Thyroid gland (tissue), 4 donors: Measurements from ENCODE around the gene ACTL8. TPM values are rescaled to one million over a fixed set of nuclear protein-coding genes. Genes with fewer than 3 reads are reported as not detected.

ENCODE experiments used
- DNase-seq, 2 donors: peaks; one replicate each; pipeline ENCODE4 v3.0.0-alpha.2; 2019
- H3K27ac ChIP-seq, 3 donors: fragments of 200-600 bp; sonication (generic); 1 replicate in 2 of 3; 2 replicates in 1 of 3; pipeline ENCODE4 v1.5.1; 2016 to 2019; ENCODE audit warnings: mild to moderate bottlenecking in 1 of 3, moderate library complexity in 1 of 3
- H3K27me3 ChIP-seq: fragments of 200-600 bp; sonication (generic); one replicate; pipeline ENCODE4 v1.5.1; 2019
- H3K36me3 ChIP-seq, 2 donors: fragments of 200-600 bp; sonication (generic); one replicate each; pipeline ENCODE4 v1.5.1; 2016 to 2019
- H3K4me1 ChIP-seq, 2 donors: fragments of 200-600 bp; sonication (generic); one replicate each; pipeline ENCODE4 v1.5.1; 2017 to 2019
- H3K4me3 ChIP-seq, 3 donors: fragments of 200-600 bp; sonication (generic); replicated peaks in 1 of 3; 1 replicate in 2 of 3; 2 replicates in 1 of 3; pipeline ENCODE4 v1.5.1; 2016; ENCODE audit warnings: mild to moderate bottlenecking in 1 of 3
- H3K9me3 ChIP-seq: fragments of 200-600 bp; sonication (generic); one replicate; pipeline ENCODE4 v1.5.1; 2017
- CTCF ChIP-seq, 6 experiments: fragments of 200-600 bp in 3 of 6; fragments of 450-650 bp in 3 of 6; sonication (generic) in 3 of 6; IDR thresholded peaks; one replicate each; pipeline ENCODE4 v1.5.1; 2016 to 2019; ENCODE audit warnings: antibody characterized with exemption in 6 of 6, mild to moderate bottlenecking in 2 of 6, inconsistent platforms in 1 of 6, moderate library complexity in 1 of 6
- POLR2A ChIP-seq, 2 donors: fragments of 450-650 bp; IDR thresholded peaks; one replicate each; pipeline ENCODE4 v1.6.1; 2017; ENCODE audit warnings: antibody characterized with exemption in 2 of 2, mild to moderate bottlenecking in 2 of 2, moderate library complexity in 1 of 2
- WGBS, 2 donors: methylation state at CpG; one replicate each; pipeline ENCODE4 v1.1.5; 2017; 5-methylcytosine and 5-hydroxymethylcytosine counted together
- intact Hi-C: fragments of 100-400 bp; cut with DNase I; formaldehyde crosslinking; loops from one replicate; pipeline ENCODE4 v1.15.1; 2023
- total RNA-seq, 4 donors: library from RNA; depleted of rRNA; stranded (reverse); fragments of >200 nt; gene quantifications; one replicate each; pipeline ENCODE4 v1.2.3, GENCODE V29; 2016

Gene ACTL8
- total RNA-seq, 4 donors from 2014 or later, result not detected

- H3K27me3 ChIP-seq, result no peaks in the 10 kb centered on the region
Observed at GRCh38 chr1:17741052-17741451, 14.1 kb upstream of the ACTL8 start.

GRCh38 chr1:17742583-17742982 is 12.6 kb upstream of the ACTL8 start:
- Histone ChIP-seq H3K4me1 (no peaks in the 10 kb centered on the region), H3K4me3 (no peak overlapping the region), H3K36me3 (no peaks in the 10 kb centered on the region), H3K27me3 (no peaks in the 10 kb centered on the region), H3K9me3 (no peaks in the 10 kb centered on the region), H3K27ac (no peak overlapping the region)
- peak; percentile 48 to 53 for DNase-seq
- TF ChIP-seq CTCF (IDR thresholded peaks at IDR 0.05), result no peak
- TF ChIP-seq POLR2A (IDR thresholded peaks at IDR 0.05), result no peak
- 9 to 16% methylated on average over 5 of the region's 5 CpGs for WGBS, 2 donors
- intact Hi-C loops, result no loop called here

More at GRCh38 chr1:17741052-17741451, 14.1 kb upstream of the ACTL8 start:
- Histone ChIP-seq H3K4me3 (no peak overlapping the region), H3K36me3 (no peaks in the 10 kb centered on the region), H3K9me3 (no peaks in the 10 kb centered on the region), H3K27ac (no peak overlapping the region), H3K4me1 (no peaks in the 10 kb centered on the region)
- intact Hi-C loops, result no loop called here
- 69 to 82% methylated on average over 5 of the region's 5 CpGs for WGBS, 2 donors
- DNase-seq, result no peak
- TF ChIP-seq CTCF (IDR thresholded peaks at IDR 0.05) (no peak), POLR2A (IDR thresholded peaks at IDR 0.05) (no peak)

GRCh38 chr1:17743008-17743647 is 12.0 kb upstream of the ACTL8 start:
- H3K4me3 ChIP-seq, result no peak overlapping the region
- no peak for TF ChIP-seq CTCF (IDR thresholded peaks at IDR 0.05)
- TF ChIP-seq POLR2A (IDR thresholded peaks at IDR 0.05), result no peak
- no peaks in the 10 kb centered on the region for H3K27me3 ChIP-seq
- 28 to 48% methylated on average over 5 to 11 of the region's 11 CpGs for WGBS, 2 donors
- DNase-seq, result no peak
- H3K27ac ChIP-seq, result no peak overlapping the region
- H3K36me3 ChIP-seq, result no peaks in the 10 kb centered on the region
- intact Hi-C loops, result no loop called here
- H3K9me3 ChIP-seq, result no peaks in the 10 kb centered on the region
- H3K4me1 ChIP-seq, result no peaks in the 10 kb centered on the region

- DNase-seq, result no peak
- intact Hi-C loops, result no loop called here
- Histone ChIP-seq H3K4me1 (no peaks in the 10 kb centered on the region), H3K4me3 (no peak overlapping the region), H3K9me3 (no peaks in the 10 kb centered on the region), H3K36me3 (no peaks in the 10 kb centered on the region), H3K27ac (no peak overlapping the region), H3K27me3 (no peaks in the 10 kb centered on the region)
- 95 to 96% methylated on average over 3 of the region's 3 CpGs for WGBS, 2 donors
- no peak for TF ChIP-seq CTCF (IDR thresholded peaks at IDR 0.05)
- TF ChIP-seq POLR2A (IDR thresholded peaks at IDR 0.05), result no peak
Observed at GRCh38 chr1:17743925-17744324, 11.2 kb upstream of the ACTL8 start.

GRCh38 chr1:17744666-17745478 is 10.3 kb upstream of the ACTL8 start:
- no peaks in the 10 kb centered on the region for H3K27me3 ChIP-seq
- H3K4me3 ChIP-seq, result no peak overlapping the region
- H3K36me3 ChIP-seq, result no peaks in the 10 kb centered on the region
- WGBS, 2 donors, result 88% methylated on average over 11 of the region's 11 CpGs
- intact Hi-C loops, result no loop called here
- H3K4me1 ChIP-seq, result no peaks in the 10 kb centered on the region
- no peaks in the 10 kb centered on the region for H3K9me3 ChIP-seq
- no peak for DNase-seq
- TF ChIP-seq CTCF (IDR thresholded peaks at IDR 0.05) (no peak), POLR2A (IDR thresholded peaks at IDR 0.05) (no peak)
- H3K27ac ChIP-seq, result no peak overlapping the region
